VCaP (cell line): ENCODE results near the gene ARHGAP24.

ENCODE experiments used
- H3K27ac ChIP-seq: fragments of 450-650 bp; 2 replicates; pipeline ENCODE4 v1.5.1; 2017
- CTCF ChIP-seq: fragments of 450-650 bp; conservative IDR thresholded peaks from 2 replicates; pipeline ENCODE4 v1.5.1; 2017; ENCODE audit warnings: mild to moderate bottlenecking, moderate library complexity

Gene ARHGAP24

GRCh38 chr4:85784947-85785346, 310.0 kb downstream of the ARHGAP24 start:
- H3K27ac ChIP-seq = no peak overlapping the region
- no peak for TF ChIP-seq CTCF

- TF ChIP-seq CTCF = no peak
- no peak overlapping the region for H3K27ac ChIP-seq
These were observed 312.2 kb downstream of the ARHGAP24 start for GRCh38 chr4:85787133-85787532.

- no peak for TF ChIP-seq CTCF
- H3K27ac ChIP-seq = no peak overlapping the region
These were observed 313.7 kb downstream of the ARHGAP24 start for GRCh38 chr4:85788604-85789003.

- TF ChIP-seq CTCF = no peak
- H3K27ac ChIP-seq = no peak overlapping the region
These were observed 314.3 kb downstream of the ARHGAP24 start for GRCh38 chr4:85789241-85789640.

GRCh38 chr4:85790582-85790981, 315.6 kb downstream of the ARHGAP24 start:
- no peak overlapping the region for H3K27ac ChIP-seq
- no peak for TF ChIP-seq CTCF

GRCh38 chr4:85792376-85793232, 317.7 kb downstream of the ARHGAP24 start:
- TF ChIP-seq CTCF = no peak
- H3K27ac ChIP-seq = no peak overlapping the region

GRCh38 chr4:85793233-85793585, 318.3 kb downstream of the ARHGAP24 start:
- H3K27ac ChIP-seq = no peak overlapping the region
- no peak for TF ChIP-seq CTCF
